ENCODE results near the gene ITGA11. TPM values are rescaled to one million over a fixed set of nuclear protein-coding genes. Genes with fewer than 3 reads are reported as not detected.

The ITGA11 gene
- total and polyA plus RNA-seq, 10 donors, result 0.27 to 17.2 (median 5.8) TPM

DNA sequence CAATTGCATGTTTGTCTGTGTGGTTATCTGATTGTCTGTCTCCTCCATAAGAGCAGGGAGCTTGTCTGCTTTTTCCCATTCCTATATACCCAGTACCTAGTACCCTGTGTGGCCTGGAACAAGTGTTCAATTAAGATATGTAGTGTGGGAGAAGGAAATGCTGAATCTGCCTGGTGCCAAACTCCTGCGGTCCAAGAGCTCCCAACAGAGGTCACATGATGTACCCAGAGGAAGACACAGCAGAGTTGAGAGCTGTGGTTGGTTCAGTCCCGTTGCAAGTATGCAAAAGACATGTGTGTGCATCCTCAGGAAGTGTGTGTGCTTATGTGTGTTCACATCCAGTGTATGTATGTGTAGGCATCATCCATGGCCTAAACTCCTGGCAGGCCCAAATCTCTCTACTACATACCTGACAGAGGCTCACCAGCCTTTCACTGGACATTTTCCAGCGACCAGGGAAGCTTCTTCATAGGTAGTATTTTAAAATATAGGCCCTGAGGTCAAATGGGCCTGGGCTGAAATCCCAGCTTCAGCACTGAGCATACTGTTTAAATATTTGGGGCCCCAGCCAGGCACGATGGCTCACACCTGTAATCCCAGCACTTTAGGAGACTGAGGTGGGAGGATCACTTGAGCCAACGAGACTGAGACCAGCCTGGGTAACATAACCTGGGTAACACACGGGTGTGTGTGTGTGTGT lies 34.0 kb upstream of the ITGA11 start:
- Histone ChIP-seq H3K36me3 (no peaks in the 10 kb centered on the region), H3K27ac (no peak overlapping the region), H3K4me3 (no peak overlapping the region), H3K27me3 (replicated peaks in 1 of 7) (peaks cover 0 to 24% (median 0%) of the 10 kb centered on the region in 7 donors), H3K4me1 (no peaks in the 10 kb centered on the region), H3K9me3 (no peaks in the 10 kb centered on the region)
- WGBS, 5 donors, result 60 to 69% (median 66%) methylated on average over 6 of the region's 6 CpGs
- intact Hi-C loops (cut with DNase I; ENCODE audit: low total_unique reads), result no loop called here
- TF ChIP-seq POLR2AphosphoS5 (IDR thresholded peaks at IDR 0.05) (no peak), POLR2A (IDR thresholded peaks at IDR 0.05) (no peak)
- TF ChIP-seq, protein P1, sequence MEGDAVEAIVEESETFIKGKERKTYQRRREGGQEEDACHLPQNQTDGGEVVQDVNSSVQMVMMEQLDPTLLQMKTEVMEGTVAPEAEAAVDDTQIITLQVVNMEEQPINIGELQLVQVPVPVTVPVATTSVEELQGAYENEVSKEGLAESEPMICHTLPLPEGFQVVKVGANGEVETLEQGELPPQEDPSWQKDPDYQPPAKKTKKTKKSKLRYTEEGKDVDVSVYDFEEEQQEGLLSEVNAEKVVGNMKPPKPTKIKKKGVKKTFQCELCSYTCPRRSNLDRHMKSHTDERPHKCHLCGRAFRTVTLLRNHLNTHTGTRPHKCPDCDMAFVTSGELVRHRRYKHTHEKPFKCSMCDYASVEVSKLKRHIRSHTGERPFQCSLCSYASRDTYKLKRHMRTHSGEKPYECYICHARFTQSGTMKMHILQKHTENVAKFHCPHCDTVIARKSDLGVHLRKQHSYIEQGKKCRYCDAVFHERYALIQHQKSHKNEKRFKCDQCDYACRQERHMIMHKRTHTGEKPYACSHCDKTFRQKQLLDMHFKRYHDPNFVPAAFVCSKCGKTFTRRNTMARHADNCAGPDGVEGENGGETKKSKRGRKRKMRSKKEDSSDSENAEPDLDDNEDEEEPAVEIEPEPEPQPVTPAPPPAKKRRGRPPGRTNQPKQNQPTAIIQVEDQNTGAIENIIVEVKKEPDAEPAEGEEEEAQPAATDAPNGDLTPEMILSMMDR (IDR thresholded peaks at IDR 0.05 in 8 of 11, conservative IDR thresholded peaks at IDR 0.05 in 3 of 11), result no peak
- DNase-seq, result no peak

DNA sequence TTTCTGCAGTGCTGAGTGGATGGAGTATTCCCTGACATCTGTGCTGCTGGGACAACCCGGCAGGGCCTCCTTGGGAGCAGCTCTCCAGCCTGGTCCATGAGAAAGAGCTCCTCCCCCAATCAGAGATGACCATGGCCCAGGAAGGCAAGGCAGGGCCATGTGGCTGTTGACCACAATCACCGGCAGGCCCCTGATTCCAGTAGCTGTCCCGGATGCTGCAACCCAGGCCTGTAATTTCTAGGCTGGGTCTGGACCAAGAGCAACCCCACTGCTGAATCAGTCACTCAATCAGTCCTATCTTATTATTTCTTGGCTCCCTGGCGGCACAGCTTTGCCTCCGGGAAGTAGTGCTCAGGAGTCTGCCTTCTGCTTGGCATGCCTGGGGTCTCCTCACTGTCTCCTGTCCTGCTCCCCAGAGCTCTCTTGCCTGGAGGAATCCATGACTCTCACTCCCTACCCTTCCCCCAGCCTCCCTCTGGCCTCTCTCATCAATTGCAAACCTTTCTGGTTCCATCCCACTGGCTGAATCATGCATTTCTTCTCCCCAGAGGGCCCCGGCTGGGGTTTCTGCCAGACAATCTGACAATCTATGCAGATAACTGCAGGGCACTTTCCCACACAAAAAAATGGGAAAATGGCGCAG lies 32.6 kb upstream of the ITGA11 start:
- Histone ChIP-seq H3K9me3 (peaks cover 0 to 7% (median 4%) of the 10 kb centered on the region in 8 donors), H3K27me3 (replicated peaks in 1 of 7) (peaks cover 0 to 24% (median 0%) of the 10 kb centered on the region in 7 donors), H3K4me1 (no peaks in the 10 kb centered on the region), H3K27ac (no peak overlapping the region), H3K4me3 (no peak overlapping the region), H3K36me3 (no peaks in the 10 kb centered on the region)
- 72 to 80% (median 78%) methylated on average over 7 of the region's 7 CpGs for WGBS, 5 donors
- TF ChIP-seq, protein P1 (IDR thresholded peaks at IDR 0.05 in 8 of 11, conservative IDR thresholded peaks at IDR 0.05 in 3 of 11), result no peak
- TF ChIP-seq POLR2AphosphoS5 (IDR thresholded peaks at IDR 0.05) (no peak), POLR2A (IDR thresholded peaks at IDR 0.05) (no peak)
- DNase-seq, result no peak
- intact Hi-C loops (cut with DNase I; ENCODE audit: low total_unique reads), result no loop called here

DNA sequence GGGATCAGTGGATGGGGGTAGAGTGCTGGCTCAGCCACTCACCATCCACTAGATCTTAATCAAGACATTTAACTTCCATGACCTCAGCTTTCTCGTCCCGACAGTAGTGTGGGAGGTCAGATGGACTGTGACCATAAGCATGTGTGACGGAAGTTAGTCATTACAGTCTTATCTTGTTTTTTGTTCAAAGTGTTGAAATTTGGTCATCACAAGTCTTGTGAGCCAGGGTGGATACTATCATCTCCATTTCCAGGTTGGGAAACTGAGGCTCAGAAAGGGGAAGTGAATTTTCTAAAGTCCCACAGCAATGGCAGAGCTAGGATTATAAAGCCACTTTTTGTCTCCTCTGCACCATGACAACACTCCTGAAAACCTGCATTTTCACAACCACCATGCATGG lies 32.0 kb upstream of the ITGA11 start:
- peaks cover 0 to 7% (median 4%) of the 10 kb centered on the region in 8 donors for H3K9me3 ChIP-seq
- H3K4me3 ChIP-seq, result no peak overlapping the region
- no peaks in the 10 kb centered on the region for H3K36me3 ChIP-seq
- intact Hi-C loops (cut with DNase I; ENCODE audit: low total_unique reads), result no loop called here
- TF ChIP-seq, protein P1 (IDR thresholded peaks at IDR 0.05 in 8 of 11, conservative IDR thresholded peaks at IDR 0.05 in 3 of 11), result no peak
- no peak for TF ChIP-seq POLR2A (IDR thresholded peaks at IDR 0.05)
- no peak for TF ChIP-seq POLR2AphosphoS5 (IDR thresholded peaks at IDR 0.05)
- peaks cover 0 to 24% (median 0%) of the 10 kb centered on the region in 7 donors for H3K27me3 ChIP-seq (replicated peaks in 1 of 7)
- DNase-seq, result no peak
- WGBS, 5 donors, result 62 to 95% (median 78%) methylated on average over 3 of the region's 3 CpGs
- no peak overlapping the region for H3K27ac ChIP-seq
- no peaks in the 10 kb centered on the region for H3K4me1 ChIP-seq

DNA sequence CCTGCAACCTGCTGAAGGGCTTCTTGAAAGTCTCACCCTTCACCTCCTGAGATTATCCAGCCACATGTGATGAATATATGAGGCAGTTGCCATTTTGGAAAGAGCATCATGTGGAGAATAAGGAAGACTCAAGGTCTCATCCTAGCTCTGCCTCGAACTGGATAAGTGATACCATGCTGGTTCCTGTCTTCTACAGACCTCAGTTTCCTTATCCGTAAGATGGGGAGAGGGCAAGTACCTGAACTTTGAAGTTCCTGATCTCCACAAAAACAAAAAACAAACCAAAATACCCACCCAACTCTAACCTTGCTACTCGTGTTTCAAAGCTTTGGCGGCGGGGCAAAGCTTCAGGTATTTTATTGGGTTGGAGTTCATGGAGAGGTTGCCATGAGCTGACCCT lies 31.5 kb upstream of the ITGA11 start:
- intact Hi-C loops (cut with DNase I; ENCODE audit: low total_unique reads), result no loop called here
- peaks cover 0 to 20% (median 0%) of the 10 kb centered on the region in 7 donors for H3K27me3 ChIP-seq (replicated peaks in 1 of 7)
- no peak for TF ChIP-seq POLR2A (IDR thresholded peaks at IDR 0.05)
- TF ChIP-seq, protein P1 (IDR thresholded peaks at IDR 0.05 in 8 of 11, conservative IDR thresholded peaks at IDR 0.05 in 3 of 11), result no peak
- no peak for TF ChIP-seq POLR2AphosphoS5 (IDR thresholded peaks at IDR 0.05)
- peaks cover 0 to 7% (median 4%) of the 10 kb centered on the region in 8 donors for H3K9me3 ChIP-seq
- no peak for DNase-seq
- no peak overlapping the region for H3K27ac ChIP-seq
- no peak overlapping the region for H3K4me3 ChIP-seq
- H3K4me1 ChIP-seq, result no peaks in the 10 kb centered on the region
- no peaks in the 10 kb centered on the region for H3K36me3 ChIP-seq
- 78 to 92% (median 87%) methylated on average over 5 of the region's 5 CpGs for WGBS, 5 donors

Data from spleen (tissue), 11 donors.